HFF-Myc (cell line): ENCODE results near the gene MPDZ.

ENCODE experiments used
- DNase-seq: peaks from one replicate; pipeline ENCODE4 v3.0.0-alpha.2; 2011; ENCODE audit warnings: low read depth; ENCODE audit errors: extremely low read depth
- H3K4me3 ChIP-seq: replicated peaks from 2 replicates; pipeline ENCODE4 v1.5.1; 2011; ENCODE audit warnings: low read depth, mild to moderate bottlenecking, control low read depth, low read length
- CTCF ChIP-seq: IDR thresholded peaks from 2 replicates; pipeline ENCODE4 v1.5.1; 2012; ENCODE audit warnings: mild to moderate bottlenecking, low read depth, low read length, control low read depth; ENCODE audit errors: missing control alignments

MPDZ gene

GRCh38 chr9:13145340-13145739, 134.2 kb downstream of the MPDZ start:
- no peak for TF ChIP-seq CTCF
- H3K4me3 ChIP-seq = no peak overlapping the region
- no peak for DNase-seq

- no peak for DNase-seq
- TF ChIP-seq CTCF = no peak
- no peak overlapping the region for H3K4me3 ChIP-seq
Observed at GRCh38 chr9:13144166-13144775, 135.2 kb downstream of the MPDZ start.

GRCh38 chr9:13143281-13143680, 136.2 kb downstream of the MPDZ start:
- no peak for TF ChIP-seq CTCF
- no peak overlapping the region for H3K4me3 ChIP-seq
- no peak for DNase-seq

GRCh38 chr9:13142776-13143175, 136.7 kb downstream of the MPDZ start:
- DNase-seq = no peak
- no peak overlapping the region for H3K4me3 ChIP-seq
- no peak for TF ChIP-seq CTCF

GRCh38 chr9:13141629-13142028, 137.9 kb downstream of the MPDZ start:
- no peak overlapping the region for H3K4me3 ChIP-seq
- DNase-seq = no peak
- no peak for TF ChIP-seq CTCF

- no peak for TF ChIP-seq CTCF
- H3K4me3 ChIP-seq = no peak overlapping the region
- DNase-seq = no peak
Observed at GRCh38 chr9:13140843-13141592, 138.5 kb downstream of the MPDZ start.
